Subcutaneous abdominal adipose tissue (tissue), 5 donors: Measurements from ENCODE around the gene PEX7.
"Not testable (repeated sequence)": the region's sequence is repeated elsewhere in the genome, so short reads cannot be mapped to it uniquely, and the experiment has no call there.

ENCODE experiments used
- H3K27ac ChIP-seq: one replicate; pipeline ENCODE4 v1.7.0; 2013; ENCODE audit warnings: low read depth, mild to moderate bottlenecking, inconsistent platforms, low read length, moderate library complexity
- H3K27me3 ChIP-seq, 5 donors: one replicate each; pipeline ENCODE4 v1.7.0; 2013; ENCODE audit warnings: low read length in 5 of 5, inconsistent platforms in 1 of 5; ENCODE audit not compliant: control insufficient read depth in 5 of 5, insufficient read depth in 4 of 5
- H3K36me3 ChIP-seq, 5 donors: one replicate each; pipeline ENCODE4 v1.7.0; 2013; ENCODE audit warnings: low read length in 5 of 5; ENCODE audit not compliant: control insufficient read depth in 5 of 5, insufficient read depth in 5 of 5
- H3K4me1 ChIP-seq, 5 donors: one replicate each; pipeline ENCODE4 v1.7.0; 2013; ENCODE audit warnings: low read length in 5 of 5, mild to moderate bottlenecking in 3 of 5, moderate library complexity in 1 of 5; ENCODE audit not compliant: control insufficient read depth in 5 of 5, insufficient read depth in 5 of 5
- H3K4me3 ChIP-seq, 5 donors: one replicate each; pipeline ENCODE4 v1.7.0; 2013; ENCODE audit warnings: low read length in 5 of 5, low read depth in 1 of 5
- H3K9ac ChIP-seq, 5 donors: one replicate each; pipeline ENCODE4 v1.7.0; 2013; ENCODE audit warnings: low read length in 5 of 5, mild to moderate bottlenecking in 4 of 5, moderate library complexity in 3 of 5
- H3K9me3 ChIP-seq, 5 donors: one replicate each; pipeline ENCODE4 v1.7.0; 2013; ENCODE audit warnings: low read length in 5 of 5; ENCODE audit not compliant: control insufficient read depth in 5 of 5
- donor health status: healthy.
- donor health status: healthy.
- donor health status: healthy.
- donor health status: healthy.
- donor health status: healthy.

PEX7 gene

DNA sequence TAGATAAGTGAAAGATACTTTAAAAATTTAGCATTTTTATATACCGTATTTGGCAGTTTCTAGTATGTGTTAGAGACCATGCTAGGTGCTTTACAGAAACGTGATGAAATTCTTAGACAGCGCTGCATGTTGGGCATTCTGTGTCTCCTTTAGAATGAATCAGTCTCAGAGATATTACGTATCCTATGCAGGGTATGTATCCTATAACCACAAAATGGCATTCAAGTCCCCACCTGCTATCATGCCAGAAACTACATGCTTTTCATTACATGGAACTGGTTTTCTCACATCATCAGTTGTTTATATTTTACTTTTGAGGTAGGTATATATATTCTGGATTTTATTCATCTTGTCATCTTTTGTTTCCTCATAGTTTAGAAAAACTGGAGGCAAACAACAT is 42.3 kb downstream of the PEX7 start:
- no peak overlapping the region for H3K27ac ChIP-seq
- H3K9me3 ChIP-seq: no peaks in the 10 kb centered on the region
- no peaks in the 10 kb centered on the region for H3K27me3 ChIP-seq
- H3K4me3 ChIP-seq: no peak overlapping the region
- H3K4me1 ChIP-seq: no peaks in the 10 kb centered on the region
- no peak overlapping the region for H3K9ac ChIP-seq
- peaks cover 0 to 3% (median 0%) of the 10 kb centered on the region in 5 donors for H3K36me3 ChIP-seq

DNA sequence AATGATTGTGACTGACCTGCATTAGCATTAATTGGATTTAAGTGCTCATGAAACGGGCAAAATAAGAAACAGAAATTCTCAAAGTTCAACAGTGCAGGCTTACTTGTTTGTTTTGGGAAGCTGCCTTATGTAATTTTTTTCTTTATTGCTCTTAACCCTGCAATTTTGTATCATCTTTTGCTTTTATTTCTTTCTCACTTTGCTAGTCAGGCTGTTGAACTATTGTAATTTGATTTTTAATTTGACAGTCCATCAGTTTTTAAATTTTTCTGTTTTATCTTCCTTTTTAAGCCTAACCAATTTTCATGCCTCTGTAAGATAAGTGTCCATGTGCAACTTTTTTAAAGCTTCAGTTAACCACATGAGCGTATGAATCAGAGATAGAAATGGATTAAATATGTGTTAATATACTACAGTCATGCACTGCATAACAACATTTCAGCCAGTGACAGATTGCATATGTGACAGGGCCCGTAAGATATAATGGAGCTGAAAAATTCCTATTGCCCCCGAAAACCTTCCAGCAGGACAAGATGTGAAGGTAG is 44.6 kb downstream of the PEX7 start:
- no peak overlapping the region for H3K27ac ChIP-seq
- no peaks in the 10 kb centered on the region for H3K4me1 ChIP-seq
- no peaks in the 10 kb centered on the region for H3K9me3 ChIP-seq
- no peak overlapping the region for H3K9ac ChIP-seq
- H3K4me3 ChIP-seq: no peak overlapping the region
- no peaks in the 10 kb centered on the region for H3K27me3 ChIP-seq
- H3K36me3 ChIP-seq: peaks cover 0 to 7% (median 2%) of the 10 kb centered on the region in 5 donors

DNA sequence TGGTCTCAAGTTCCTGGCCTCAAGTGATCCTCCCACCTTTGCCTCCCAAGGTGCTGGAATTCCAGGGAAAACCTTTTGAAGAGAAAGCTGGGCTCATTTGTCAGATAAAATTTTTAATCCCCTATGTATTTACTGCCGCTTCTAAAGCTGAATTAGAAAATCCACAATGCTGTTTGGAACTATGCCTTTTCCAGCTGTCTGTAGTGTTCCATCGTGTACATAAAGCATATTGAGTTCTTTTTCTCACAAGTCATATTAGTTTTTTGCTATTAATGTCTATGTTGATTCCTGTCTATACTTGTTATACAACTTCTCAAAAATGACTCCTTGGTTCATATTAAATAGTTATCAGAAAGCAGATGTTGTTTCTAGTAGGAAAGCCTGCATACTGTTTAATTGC is 47.1 kb downstream of the PEX7 start:
- no peak overlapping the region for H3K27ac ChIP-seq
- no peak overlapping the region for H3K4me3 ChIP-seq

DNA sequence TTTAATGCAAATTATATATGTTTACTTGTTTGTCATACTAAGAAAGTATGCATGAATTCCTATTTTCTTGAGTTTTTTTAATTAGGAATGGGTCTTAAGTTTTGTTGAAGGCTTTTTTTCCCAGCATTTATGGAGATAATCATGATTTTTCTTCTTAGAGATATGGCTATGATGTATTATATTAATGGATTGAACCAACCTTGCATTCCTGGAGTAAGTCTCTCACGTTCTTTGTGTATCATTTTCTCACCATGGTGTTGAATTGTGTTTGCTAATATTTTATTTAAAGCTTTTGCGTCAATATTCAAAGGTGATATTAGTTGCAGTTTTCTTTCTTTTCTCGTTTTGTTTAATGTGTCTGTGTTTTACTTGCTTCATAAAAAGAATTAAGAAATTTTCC is 51.4 kb downstream of the PEX7 start:
- no peak overlapping the region for H3K27ac ChIP-seq
- no peak overlapping the region for H3K4me3 ChIP-seq
- no peaks in the 10 kb centered on the region for H3K4me1 ChIP-seq
- H3K27me3 ChIP-seq: no peaks in the 10 kb centered on the region
- H3K36me3 ChIP-seq: peaks cover 0 to 22% (median 12%) of the 10 kb centered on the region in 5 donors
- H3K9ac ChIP-seq: no peak overlapping the region
- peaks cover 2 to 20% (median 12%) of the 10 kb centered on the region in 5 donors for H3K9me3 ChIP-seq

More for the DNA sequence above, 47.1 kb downstream of the PEX7 start:
- peaks cover 0 to 25% (median 12%) of the 10 kb centered on the region in 5 donors for H3K36me3 ChIP-seq
- H3K9ac ChIP-seq: no peak overlapping the region
- H3K9me3 ChIP-seq: peaks cover 2 to 20% (median 12%) of the 10 kb centered on the region in 5 donors
- H3K27me3 ChIP-seq: no peaks in the 10 kb centered on the region
- no peaks in the 10 kb centered on the region for H3K4me1 ChIP-seq

DNA sequence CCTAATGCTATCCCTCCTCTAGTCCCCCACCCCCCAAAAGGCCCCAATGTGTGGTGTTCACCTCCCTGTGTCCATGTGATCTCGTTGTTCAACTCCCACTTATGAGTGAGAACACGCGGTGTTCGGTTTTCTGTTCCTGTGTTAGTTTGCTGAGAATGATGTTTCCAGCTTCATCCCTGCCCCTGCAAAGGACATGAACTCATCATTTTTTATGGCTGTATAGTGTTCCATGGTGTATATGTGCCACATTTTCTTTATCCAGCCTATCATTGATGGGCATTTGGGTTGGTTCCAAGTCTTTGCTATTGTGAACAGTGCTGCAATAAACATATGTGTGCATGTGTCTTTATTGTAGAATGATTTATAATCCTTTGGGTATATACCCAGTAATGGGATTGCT is 54.1 kb downstream of the PEX7 start:
- H3K27me3 ChIP-seq, H3K27ac ChIP-seq, H3K4me3 ChIP-seq, H3K4me1 ChIP-seq, H3K9ac ChIP-seq: not testable (repeated sequence)
- Histone ChIP-seq H3K36me3 (peaks cover 0 to 19% (median 7%) of the 10 kb centered on the region in 5 donors), H3K9me3 (peaks cover 2 to 20% (median 12%) of the 10 kb centered on the region in 5 donors)

DNA sequence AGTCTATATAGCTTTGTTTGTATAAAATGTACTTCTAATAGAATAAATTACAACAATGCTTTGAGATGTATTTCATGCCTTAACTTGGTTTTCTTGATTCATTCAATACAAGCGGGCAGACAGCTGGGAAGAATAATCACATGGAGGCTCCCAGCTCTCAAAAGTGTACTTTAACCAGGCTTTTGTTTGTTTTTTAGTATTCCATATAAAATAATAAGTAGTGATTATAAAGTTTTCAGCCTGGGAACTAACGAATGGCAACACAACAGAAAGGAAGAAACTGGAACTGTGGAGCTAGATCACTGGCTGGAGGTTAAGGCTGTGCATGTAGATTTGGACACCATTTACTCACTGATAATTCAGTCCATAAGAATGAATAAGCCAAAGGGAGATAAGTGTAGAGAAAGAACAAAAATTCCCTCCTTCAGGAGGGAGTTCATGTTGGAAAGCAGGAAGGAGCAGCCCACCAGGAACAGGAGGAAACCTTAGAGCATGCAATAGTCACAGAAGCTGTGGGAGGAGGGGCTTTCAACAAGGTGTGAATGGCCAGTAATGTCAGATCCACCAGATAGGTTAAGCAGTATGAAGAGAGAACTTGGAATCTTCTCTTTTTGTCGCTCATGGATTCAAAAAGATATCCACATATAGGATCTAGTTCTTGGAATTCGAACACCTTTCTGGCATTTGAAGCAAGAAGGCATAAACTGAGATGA is 58.5 kb downstream of the PEX7 start:
- H3K9me3 ChIP-seq: no peaks in the 10 kb centered on the region
- H3K27me3 ChIP-seq: no peaks in the 10 kb centered on the region
- no peak overlapping the region for H3K27ac ChIP-seq
- no peak overlapping the region for H3K4me3 ChIP-seq
- H3K9ac ChIP-seq: no peak overlapping the region
- no peaks in the 10 kb centered on the region for H3K4me1 ChIP-seq
- H3K36me3 ChIP-seq: peaks cover 0 to 3% (median 0%) of the 10 kb centered on the region in 5 donors

DNA sequence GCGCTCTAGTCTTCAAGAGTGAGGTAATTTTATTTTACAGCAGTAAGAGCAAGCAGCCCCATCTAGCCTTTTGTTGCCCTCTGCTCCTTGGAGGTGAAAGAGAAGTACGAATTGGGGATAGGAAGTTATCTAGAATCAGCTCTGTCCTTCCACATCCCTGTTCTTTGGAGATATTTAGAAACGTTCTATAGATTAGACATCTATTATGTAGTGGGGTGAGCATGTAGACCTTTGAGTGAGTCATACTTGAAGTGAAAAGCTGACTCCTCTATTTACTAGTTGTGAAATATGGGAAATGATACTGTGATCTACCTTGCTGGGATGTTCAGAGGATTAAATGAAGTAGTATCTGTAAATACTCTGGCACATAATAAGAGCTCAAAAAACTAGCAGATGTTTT is 63.7 kb downstream of the PEX7 start:
- Histone ChIP-seq H3K9me3 (no peaks in the 10 kb centered on the region), H3K4me3 (no peak overlapping the region), H3K9ac (no peak overlapping the region), H3K36me3 (peaks cover 0 to 4% (median 0%) of the 10 kb centered on the region in 5 donors), H3K27me3 (no peaks in the 10 kb centered on the region), H3K4me1 (no peaks in the 10 kb centered on the region), H3K27ac (no peak overlapping the region)

DNA sequence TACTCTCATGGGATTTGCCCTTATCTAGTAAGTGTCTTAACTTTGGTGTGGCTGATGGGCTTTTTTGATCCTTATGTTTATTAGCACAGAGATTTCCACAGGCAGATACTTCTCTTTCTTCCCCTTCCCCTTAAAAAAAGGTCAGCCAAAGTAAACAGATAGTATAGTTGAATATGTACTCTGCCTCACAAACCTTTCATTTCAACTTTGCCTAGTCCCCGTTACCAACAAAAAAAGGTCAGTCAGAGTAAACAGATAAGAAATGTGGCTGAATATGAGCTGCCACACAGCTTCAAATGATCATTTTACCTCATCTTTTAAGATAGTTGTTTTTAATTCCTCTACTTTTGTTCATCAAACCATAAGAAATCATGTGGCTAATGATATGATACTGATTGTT is 65.6 kb downstream of the PEX7 start:
- Histone ChIP-seq H3K9ac (no peak overlapping the region), H3K27me3 (no peaks in the 10 kb centered on the region), H3K4me3 (no peak overlapping the region), H3K27ac (no peak overlapping the region), H3K4me1 (no peaks in the 10 kb centered on the region), H3K36me3 (peaks cover 0 to 4% (median 0%) of the 10 kb centered on the region in 5 donors), H3K9me3 (no peaks in the 10 kb centered on the region)

DNA sequence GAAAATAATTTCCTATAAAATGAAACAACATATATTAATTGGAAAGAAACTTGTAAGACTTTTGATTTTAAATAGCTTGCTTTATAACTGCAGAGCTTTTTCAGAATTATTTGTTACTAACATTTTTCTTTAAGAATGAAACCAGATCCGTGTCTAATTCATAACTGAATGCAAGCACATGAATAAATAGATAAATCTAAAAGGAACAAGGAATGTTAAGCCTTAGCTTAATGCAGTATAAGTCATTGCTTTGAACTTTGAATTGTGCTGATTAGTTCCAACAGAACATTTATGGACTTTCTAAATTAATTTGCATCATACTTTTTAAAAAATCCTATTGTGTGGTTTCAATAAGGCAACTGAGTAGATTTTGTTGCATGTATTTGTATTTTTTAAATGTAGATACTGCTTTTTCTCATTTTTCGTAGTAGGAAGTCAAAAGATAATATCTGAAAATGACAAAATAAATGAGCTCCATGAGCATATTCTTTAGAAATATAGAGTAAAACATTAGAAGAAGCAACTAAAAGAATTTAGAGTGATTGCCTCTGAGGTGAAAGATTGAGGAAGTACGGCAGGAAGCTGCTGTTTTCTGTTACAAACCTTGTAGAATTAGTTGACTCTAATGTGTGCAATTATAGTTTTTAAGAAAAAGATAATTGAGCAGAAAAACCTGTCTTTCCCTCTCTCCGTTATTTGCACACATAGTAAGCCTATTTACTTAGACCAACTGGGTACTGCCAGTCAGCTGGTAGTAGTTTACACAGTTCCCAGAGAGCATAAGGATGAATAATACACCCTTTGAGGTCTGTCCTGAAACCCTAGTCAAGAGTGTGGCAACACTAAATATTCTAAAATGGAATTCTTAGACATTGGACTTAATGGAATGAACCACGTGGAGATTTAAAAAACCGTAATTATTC is 67.1 kb downstream of the PEX7 start:
- no peaks in the 10 kb centered on the region for H3K27me3 ChIP-seq
- H3K9me3 ChIP-seq: no peaks in the 10 kb centered on the region
- no peak overlapping the region for H3K9ac ChIP-seq
- H3K27ac ChIP-seq: no peak overlapping the region
- H3K36me3 ChIP-seq: peaks cover 0 to 4% (median 3%) of the 10 kb centered on the region in 5 donors
- H3K4me3 ChIP-seq: no peak overlapping the region
- H3K4me1 ChIP-seq: peaks cover 0 to 2% (median 0%) of the 10 kb centered on the region in 5 donors
